ENCODE data around the gene PPIL3. TPM values are rescaled to one million over a fixed set of nuclear protein-coding genes. Genes with fewer than 3 reads are reported as not detected.

The PPIL3 gene
- total RNA-seq (2022; extraction: Qiagen RNA extraction) = 21.2 to 25.8 TPM (median 24.3 TPM) in 5 replicates

DNA sequence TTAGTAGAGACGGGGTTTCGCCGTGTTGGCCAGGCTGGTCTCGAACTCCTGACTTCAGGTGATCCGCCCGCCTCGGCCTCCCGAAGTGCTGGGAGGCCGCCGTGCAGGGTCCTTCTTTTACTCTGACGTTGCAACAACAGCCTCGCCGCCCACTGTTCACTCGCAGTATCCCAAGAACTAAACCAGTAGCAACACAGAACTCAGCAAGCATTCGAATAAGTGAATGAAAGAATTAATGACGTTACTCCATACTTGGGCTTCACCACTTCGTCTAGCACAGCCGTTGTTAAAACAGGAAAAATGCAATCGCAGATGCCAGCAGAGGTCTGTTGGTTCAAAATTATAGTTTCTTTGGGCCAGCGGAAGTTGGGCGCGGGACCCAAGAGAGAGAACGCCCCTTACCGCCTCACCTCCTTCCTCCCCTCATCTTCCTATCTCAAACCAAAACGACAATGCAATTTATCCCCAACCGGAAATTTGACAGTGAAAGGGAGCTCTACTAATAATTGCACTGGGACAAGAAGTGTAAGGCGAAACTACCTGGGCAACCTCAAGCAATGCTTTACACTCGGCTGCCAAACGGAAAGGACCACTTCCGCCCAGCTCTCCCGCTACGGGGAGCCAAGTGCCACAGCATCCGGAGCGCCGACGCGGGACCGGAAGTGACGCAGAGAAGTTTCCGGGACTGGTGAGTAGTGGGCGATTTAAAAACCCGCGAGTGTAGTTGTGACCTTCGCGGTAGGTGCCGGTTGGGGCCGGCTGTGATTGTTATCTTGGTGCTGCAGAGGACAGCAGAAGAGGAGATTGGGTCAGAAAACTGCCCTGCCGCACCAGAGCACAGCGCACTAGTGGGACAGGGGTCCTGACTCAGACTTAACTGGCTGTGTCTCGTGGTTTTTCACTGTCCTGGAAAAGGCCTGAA lies at the start of gene PPIL3, which contains the start of gene NIF3L1:
TSS of gene PPIL3 (minus strand) at position 374 of the 922 bp plus-strand sequence. CDS start 1,462 bp downstream, outside the sequence.
TSS of gene NIF3L1 (plus strand) at position 668 of the 922 bp plus-strand sequence. CDS start 2,573 bp downstream, outside the sequence.

GRCh38 chr2:200864176-200865034 lies 24.5 kb downstream of the PPIL3 start, which contains the start of gene CLK1:
Gene CLK1 (minus strand): TSS chr2:200864658. CDS start chr2:200861862, 2,796 bp downstream.

Other genes starting within 250 kb of the PPIL3 start
- 375 to 639 TPM (median 503 TPM) in 5 replicates for gene BZW1, start 77.2 kb downstream of the PPIL3 start, total RNA-seq (2022; extraction: Qiagen RNA extraction)
- gene CLK1, start 24.4 kb downstream of the PPIL3 start, total RNA-seq (2022; extraction: Qiagen RNA extraction) = 29.4 to 35.5 TPM (median 32.8 TPM) in 5 replicates
- 37.2 to 38.5 TPM (median 37.6 TPM) in 5 replicates for gene NIF3L1, start 294 bp upstream of the PPIL3 start, total RNA-seq (2022; extraction: Qiagen RNA extraction)
- gene ORC2, start 74.6 kb upstream of the PPIL3 start, total RNA-seq (2022; extraction: Qiagen RNA extraction) = 12.3 to 17.0 TPM (median 13.4 TPM) in 5 replicates
- gene HYCC2, start 182.6 kb upstream of the PPIL3 start, total RNA-seq (2022; extraction: Qiagen RNA extraction) = 3.0 to 7.4 TPM (median 5.4 TPM) in 5 replicates
- gene NDUFB3, start 182.9 kb upstream of the PPIL3 start, total RNA-seq (2022; extraction: Qiagen RNA extraction) = 121 to 189 TPM (median 125 TPM) in 5 replicates
- 87.4 to 118 TPM (median 99.9 TPM) in 5 replicates for gene CFLAR, start 227.1 kb upstream of the PPIL3 start, total RNA-seq (2022; extraction: Qiagen RNA extraction)

Measured in A549 treated with dexamethasone at 1 μM for 4 hours (cell line).